Stimulated activated CD8-positive, alpha-beta memory T cell treated with anti-CD3 and anti-CD28 coated beads, Interleukin-12 subunit alpha, Interleukin-12 subunit beta, amount 100 ng/mL, for 1 hour (primary cell): ENCODE data around the gene B3GNT5.

Experiments
- DNase-seq: peaks from one replicate; pipeline ENCODE4 v3.0.0-alpha.2; 2020; ENCODE audit warnings: low read depth

B3GNT5 gene

DNA sequence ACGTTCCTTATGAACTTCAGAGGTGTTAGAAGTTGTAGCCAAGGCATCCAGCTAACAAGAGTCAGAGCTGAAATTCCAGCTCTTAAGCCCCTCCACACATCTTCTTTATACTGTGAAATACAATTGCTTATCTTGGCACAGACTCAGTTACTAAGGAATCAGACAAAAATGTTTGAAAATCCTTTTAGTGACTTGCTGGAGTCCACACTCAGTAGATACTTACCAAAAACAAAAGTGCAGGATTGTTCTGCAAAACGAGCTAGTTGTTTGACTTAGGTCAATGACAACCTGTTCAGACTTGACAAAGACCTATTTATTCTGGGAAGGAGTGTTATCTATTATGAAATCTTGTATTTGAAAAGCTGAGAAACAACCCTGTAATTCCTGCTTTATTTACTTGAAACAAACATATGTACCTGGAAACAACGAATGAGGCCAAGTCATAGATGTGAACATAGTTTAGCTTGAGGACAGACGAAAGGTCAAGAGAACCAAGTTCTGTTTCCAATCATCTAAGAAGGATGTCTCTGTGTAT, 38.5 kb downstream of the B3GNT5 start:
- no peak for DNase-seq

DNA sequence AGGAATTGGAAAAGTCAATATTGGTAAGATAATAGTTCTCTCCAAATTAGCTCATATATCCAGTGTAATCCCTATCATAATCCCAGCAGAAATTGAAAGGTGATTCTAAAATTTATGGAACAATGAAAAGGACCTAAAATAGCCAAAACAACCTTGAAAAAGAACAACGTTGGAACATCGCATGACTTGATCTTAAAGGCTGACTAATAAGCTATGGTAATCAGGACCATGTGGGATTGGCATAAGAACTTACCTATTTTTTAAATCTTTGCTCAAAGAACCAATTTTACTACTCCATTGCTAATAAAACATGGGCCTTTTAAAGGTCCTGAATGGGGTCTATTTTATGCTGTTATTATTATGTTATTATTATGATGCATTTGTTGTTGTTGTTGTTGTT, 40.9 kb downstream of the B3GNT5 start:
- DNase-seq = no peak

GRCh38 chr3:183295211-183295610, 42.2 kb downstream of the B3GNT5 start:
- DNase-seq = no peak

DNA sequence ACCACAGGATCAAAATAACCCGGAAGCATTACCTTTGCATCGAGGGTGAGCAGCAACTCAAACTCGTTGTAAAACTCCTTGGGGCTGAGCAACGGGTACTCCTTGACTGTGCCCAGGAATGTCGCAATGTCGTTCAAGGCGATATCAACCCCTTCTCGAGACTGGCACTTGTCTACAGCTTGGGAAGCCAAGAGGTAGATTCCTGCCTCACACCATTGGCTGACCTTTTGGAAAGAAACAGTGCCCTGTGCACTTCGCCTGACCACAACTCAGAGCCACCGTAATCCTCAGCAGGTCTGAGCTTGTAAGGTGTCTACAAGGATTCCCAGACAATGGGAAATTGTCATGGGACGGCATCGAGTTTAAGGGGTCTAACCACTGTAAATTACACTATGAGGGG, 43.9 kb downstream of the B3GNT5 start:
- no peak for DNase-seq

GRCh38 chr3:183298701-183299153, 45.7 kb downstream of the B3GNT5 start:
- no peak for DNase-seq

DNA sequence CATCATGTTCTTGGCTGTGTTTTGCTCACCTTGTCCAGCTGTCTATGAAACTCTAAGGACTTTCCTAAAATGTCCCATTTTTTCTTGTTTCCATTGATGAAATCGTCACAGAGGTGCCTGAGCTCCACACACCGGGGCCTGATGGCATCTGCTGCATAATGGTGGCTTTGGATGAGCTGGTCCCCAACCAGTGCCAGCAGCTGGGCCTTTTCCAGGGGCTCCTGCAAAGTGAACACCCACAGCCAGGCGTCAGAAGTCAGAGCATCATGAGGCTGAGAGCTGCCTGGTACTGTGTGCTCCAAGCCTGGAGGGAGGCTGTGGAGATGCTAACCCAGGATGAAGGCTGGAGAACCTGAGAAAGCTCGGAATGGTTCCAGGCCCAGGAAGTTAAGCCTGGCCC, 46.9 kb downstream of the B3GNT5 start:
- no peak for DNase-seq

DNA sequence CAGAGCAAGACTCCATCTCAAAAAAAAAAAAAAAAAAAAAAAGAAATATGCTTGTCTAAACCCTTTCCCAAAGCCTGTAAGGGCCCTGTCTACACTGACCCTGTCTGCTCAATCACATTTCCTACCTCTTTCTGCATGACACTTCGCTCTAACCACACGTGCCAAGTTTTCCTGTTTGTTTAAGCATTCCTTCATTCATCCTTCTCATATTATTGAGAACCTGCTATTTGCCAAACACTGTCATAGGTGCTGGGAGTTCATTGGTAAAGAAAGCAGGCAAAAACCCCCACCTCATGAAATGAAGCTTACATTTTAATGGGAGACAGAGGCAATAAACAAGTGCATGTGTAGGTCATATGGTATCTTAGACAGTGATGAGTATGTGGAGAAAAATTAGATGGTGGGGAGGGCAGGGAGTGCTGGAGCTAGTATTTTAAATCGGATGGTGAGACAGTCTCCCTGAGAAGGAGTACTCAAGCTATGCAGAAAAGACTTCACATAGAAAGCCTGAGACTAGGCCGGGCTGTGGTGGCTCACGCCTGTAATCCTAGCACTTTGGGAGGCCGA, 48.0 kb downstream of the B3GNT5 start:
- no peak for DNase-seq

- no peak for DNase-seq
These were observed 49.0 kb downstream of the B3GNT5 start for GRCh38 chr3:183301937-183302580.

DNA sequence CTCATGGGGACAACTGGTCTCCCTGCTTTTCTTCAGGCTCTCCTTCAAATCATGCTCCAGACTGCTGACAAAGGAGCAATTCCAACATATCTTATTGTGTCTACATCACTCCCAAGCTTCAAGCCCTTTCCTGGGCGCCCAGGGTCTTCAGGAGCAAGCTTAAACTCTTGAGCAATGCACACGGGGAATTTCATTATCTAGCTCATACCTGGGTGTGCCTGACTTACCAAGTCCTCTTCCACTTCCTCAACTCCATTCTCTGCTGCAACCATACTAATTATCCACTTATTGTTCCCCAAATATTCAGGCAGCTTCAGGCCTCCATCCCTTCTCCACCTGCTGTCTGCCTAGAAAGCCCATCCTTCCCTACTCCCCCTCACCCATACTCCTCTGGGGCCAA, 50.6 kb downstream of the B3GNT5 start:
- no peak for DNase-seq

DNA sequence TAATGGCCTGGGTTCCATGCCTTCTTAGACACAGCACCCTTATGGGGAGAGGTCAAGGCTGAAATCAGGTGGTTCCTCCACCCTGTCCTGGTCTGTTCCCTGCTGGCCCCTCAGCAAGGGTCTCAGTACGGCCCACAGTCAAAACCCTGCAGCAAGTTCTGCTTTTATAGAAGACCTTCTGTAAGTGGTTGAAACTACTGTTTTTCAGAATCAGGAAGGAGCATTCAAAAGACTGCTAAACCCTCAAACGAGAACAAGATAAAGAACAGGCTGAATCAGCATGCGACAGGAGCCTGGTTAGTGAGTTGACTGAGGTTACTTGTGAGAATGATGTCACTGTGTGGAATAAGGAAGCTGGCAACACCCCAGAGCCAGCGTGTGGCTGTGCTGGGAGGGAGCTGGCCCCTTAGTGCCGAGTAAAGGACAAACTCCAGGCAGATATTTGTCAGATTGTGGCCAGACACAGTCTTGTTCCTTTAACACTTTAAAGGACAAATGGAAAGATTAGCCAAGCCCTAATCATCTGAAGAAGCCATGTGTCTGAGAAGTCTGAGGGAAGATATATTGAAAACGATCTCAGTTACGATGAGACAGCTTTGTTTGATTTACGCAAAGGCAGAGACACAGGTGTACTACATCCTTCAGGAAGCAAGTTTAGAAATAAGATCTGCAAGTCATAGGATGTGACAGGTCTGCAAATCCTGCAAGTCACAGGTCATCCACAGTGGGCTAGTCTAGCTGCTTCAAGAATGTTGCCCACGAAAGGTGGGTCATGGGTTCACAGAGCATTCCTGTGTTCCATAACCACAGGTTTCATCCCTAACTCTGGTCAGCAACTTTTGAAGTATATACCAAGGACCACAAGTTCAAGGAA, 54.0 kb downstream of the B3GNT5 start:
- DNase-seq = peak; percentile 21

DNA sequence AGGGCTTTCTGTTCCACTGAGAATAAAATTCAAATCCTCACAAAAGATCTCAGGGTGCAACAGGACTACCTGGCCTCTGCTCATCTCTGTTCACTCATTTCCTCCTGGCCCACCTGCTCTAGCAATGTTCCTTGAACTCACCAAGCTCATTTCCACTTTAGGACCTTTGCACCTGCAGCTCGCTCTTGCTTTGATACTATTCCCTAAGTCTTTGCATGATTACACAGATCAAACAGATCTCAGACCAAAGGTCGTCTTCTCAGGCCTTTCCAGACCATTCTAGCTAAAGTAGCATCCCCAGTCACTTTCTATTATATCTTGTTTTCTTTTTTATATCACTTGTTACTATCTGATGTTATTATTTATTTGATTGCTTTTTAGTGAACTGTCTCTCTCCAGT, 54.7 kb downstream of the B3GNT5 start:
- no peak for DNase-seq

DNA sequence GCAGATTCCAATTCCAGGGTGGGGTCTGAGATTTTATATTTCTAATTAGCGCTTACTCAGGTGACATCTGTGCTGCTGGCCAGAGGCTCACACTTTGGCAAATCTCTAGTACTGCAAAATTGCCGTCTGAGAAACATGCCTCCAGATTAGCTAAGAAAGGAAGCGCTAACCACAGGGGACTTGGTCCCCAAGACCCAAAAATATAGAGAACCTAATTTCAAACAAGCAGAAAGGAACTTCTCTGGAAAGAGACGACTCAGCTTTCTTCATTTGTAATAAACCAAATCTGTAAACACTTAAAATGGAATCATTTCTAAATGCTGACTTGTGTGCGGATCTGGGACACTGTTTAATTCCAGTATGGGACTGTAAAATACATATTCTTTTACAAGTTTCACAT, 55.7 kb downstream of the B3GNT5 start:
- no peak for DNase-seq

DNA sequence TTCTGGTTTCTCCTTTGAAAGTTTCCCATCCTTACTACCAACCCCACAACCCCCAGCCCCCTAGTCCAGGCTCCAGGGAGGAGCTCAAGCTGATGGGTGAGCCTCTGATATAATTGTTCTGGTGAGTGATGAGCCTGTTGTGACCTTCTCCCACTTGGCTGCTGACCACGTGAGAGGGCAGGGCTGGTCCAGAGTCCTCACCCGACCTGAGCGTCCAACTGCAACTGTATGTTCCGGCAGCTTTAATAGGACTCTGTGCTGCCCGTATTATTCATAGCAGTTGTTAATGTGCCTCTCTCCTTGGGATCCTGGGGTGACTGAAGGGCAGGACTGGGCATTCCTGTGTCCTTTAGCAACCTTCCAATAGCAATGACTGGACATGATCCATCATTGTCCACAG, 56.2 kb downstream of the B3GNT5 start:
- DNase-seq = no peak

GRCh38 chr3:183310936-183311335, 57.9 kb downstream of the B3GNT5 start:
- no peak for DNase-seq

DNA sequence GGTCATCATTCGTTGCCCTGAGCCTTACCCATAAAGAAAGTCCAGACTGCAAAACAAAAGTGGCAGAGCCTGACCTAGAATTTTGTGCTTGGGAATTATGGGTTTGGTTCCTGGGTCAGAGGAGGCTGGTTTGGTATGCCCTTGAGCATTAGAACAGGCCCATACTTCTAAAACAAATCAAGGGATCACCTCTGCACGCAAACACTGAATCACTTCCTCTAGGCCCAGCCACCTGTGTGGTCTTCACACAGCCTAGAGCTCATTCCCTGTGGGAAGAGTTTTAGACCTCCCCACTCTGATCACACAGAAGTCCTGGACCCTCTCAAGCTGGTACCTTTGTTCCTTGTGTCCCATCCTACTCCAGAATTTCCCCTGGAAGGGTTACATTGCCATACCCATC, 59.4 kb downstream of the B3GNT5 start:
- no peak for DNase-seq

DNA sequence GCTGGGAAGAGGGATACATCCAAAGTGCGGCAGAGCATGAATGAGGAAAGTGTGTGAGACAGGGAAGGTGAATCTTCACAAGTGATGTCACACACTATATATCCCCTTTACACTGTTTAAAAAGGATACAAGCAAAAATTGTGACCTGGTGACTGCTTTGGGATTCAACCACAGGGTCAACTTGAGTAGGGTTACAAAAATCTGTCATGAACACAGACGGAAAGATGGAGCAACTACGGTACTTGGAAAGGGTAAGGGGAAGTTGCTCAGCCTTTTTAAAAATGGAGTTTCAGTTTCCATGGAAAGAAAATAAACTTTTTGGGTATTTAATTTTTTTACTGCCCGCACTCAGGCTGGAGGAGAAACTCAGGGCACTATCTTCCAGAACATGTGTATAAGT, 60.3 kb downstream of the B3GNT5 start:
- DNase-seq = no peak

DNA sequence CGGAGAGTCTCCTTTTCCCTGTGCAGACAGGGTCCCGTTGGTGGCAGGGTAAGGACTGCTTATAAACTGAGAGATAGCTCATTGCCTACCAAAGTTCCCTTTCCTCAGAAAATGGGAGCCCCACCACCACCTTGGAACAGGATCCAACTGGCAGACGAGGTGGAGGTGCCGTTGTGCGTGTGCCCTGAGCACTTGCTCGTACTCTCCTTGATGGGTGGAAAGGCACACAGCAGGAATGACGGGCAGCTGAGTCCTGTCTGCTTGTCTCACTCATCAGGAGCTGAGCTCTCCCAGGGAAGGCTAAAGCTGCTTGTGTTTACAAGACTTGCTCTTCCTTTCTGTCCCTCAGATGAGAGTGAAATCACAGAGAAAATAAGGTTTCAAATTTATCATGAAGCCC, 60.7 kb downstream of the B3GNT5 start:
- DNase-seq = no peak

DNA sequence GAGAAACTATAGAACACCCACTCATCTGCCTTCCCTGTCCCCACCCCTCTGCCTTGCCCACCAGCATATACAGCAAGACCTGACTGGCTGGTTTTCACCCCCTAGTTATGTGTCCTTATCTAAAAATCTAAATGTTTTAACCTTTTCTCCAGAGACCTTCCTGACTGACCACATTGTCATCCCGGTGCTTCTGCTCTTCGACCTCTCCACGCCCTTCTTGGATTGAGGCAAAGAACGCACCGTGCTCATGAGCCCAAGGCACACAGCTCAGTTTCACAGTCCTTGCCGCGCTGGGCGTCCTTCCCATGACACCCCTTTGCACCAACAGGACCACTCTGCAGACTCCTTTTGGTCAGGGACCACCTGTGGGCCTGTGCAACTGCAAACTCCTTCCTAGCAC, 62.7 kb downstream of the B3GNT5 start:
- no peak for DNase-seq

- DNase-seq = no peak
These were observed 64.2 kb downstream of the B3GNT5 start for GRCh38 chr3:183317271-183317670.

- no peak for DNase-seq
These were observed 65.1 kb downstream of the B3GNT5 start for GRCh38 chr3:183317886-183318865.

DNA sequence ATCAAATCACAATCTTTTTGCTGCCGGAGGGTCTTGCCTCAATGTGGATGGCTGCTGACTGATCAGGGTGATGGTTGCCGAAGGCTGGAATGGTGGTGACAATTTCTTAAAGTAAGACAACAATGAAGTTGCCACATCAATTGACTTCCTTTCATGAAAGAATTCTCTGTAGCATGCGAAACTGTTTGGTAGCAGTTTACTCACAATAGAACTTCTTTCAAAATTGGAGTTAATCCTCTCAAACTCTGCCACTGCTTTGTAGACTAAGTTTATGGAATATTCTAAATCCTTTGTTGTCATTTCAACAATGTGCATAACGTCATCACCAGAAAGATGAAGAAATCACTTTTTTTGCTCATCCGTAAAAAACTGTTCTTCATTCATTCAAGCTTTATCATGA, 65.8 kb downstream of the B3GNT5 start:
- no peak for DNase-seq

DNA sequence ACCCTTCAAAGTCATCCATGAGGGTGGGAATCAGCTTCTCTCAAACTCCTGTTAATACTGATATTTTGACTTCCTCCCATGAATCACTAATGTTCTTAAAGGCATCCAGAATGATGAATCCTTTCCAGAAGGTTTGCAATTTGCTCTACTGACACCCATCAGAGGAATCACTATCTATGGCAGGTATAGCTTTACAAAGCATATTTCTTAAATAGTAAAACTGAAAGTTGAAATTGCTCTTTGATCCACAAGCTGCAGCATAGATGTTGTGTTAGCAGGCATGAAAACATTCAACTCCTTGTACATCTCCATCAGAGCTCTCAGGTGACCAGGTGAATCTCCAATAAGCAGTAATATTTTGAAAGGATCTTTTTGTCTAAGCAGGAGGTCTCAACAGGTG, 66.3 kb downstream of the B3GNT5 start:
- no peak for DNase-seq
